Keratinocyte (primary cell): ENCODE measurements around the gene ADISSP. TPM values are rescaled to one million over a fixed set of nuclear protein-coding genes. Genes with fewer than 3 reads are reported as not detected.

Experiments used
- DNase-seq: peaks from one replicate; pipeline ENCODE4 v3.0.0-alpha.2; 2011; ENCODE audit warnings: low read depth, missing footprints, low spot score
- FAIRE-seq: peaks from 2 replicates; lab custom pipeline; 2011; peaks lifted over from hg19 to GRCh38; lab: Jason Lieb, UNC
- H2AFZ ChIP-seq: 2 replicates; pipeline ENCODE4 v1.6.0; 2012; ENCODE audit warnings: low read length, control low read depth, inconsistent platforms; ENCODE audit not compliant: control insufficient read depth
- H3K27ac ChIP-seq: 2 replicates; pipeline ENCODE4 v1.5.1; 2011; ENCODE audit warnings: low read length; ENCODE audit not compliant: control insufficient read depth, insufficient read depth
- H3K27me3 ChIP-seq: 3 replicates; pipeline ENCODE4 v1.6.0; 2011; ENCODE audit warnings: low read length; ENCODE audit not compliant: control insufficient read depth, insufficient read depth; ENCODE audit errors: extremely low read depth
- H3K36me3 ChIP-seq, 2 experiments: 2 replicates in 1 of 2; 3 replicates in 1 of 2; pipeline ENCODE4 v1.5.1; 2011; ENCODE audit warnings: low read length in 2 of 2, mild to moderate bottlenecking in 1 of 2; ENCODE audit not compliant: control insufficient read depth in 2 of 2, insufficient read depth in 2 of 2; ENCODE audit errors: extremely low read depth in 1 of 2
- H3K4me1 ChIP-seq: 3 replicates; pipeline ENCODE4 v1.5.1; 2011; ENCODE audit warnings: low read length; ENCODE audit not compliant: control insufficient read depth, insufficient read depth; ENCODE audit errors: extremely low read depth
- H3K4me2 ChIP-seq: 3 replicates; pipeline ENCODE4 v1.6.0; 2011; ENCODE audit warnings: low read depth, low read length; ENCODE audit not compliant: control insufficient read depth, insufficient read depth; ENCODE audit errors: extremely low read depth
- H3K4me3 ChIP-seq, 3 experiments: fragments of 200-600 bp in 1 of 3; sonication (generic) in 1 of 3; 2 replicates in 2 of 3; 3 replicates in 1 of 3; pipeline ENCODE4 v1.5.1; 2011 to 2016; ENCODE audit warnings: low read length in 3 of 3, mild to moderate bottlenecking in 3 of 3, control low read depth in 2 of 3, inconsistent platforms in 1 of 3, low read depth in 1 of 3, mixed read lengths in 1 of 3, mixed run types in 1 of 3, moderate library complexity in 1 of 3; ENCODE audit not compliant: control insufficient read depth in 2 of 3, insufficient read depth in 2 of 3; ENCODE audit errors: extremely low read depth in 1 of 3
- H3K79me2 ChIP-seq: 2 replicates; pipeline ENCODE4 v1.6.0; 2012; ENCODE audit warnings: low read length; ENCODE audit not compliant: control insufficient read depth, insufficient read depth
- H3K9ac ChIP-seq: 3 replicates; pipeline ENCODE4 v1.6.0; 2011; ENCODE audit warnings: low read length; ENCODE audit not compliant: control insufficient read depth, insufficient read depth; ENCODE audit errors: extremely low read depth
- H3K9me1 ChIP-seq: 3 replicates; pipeline ENCODE4 v1.6.0; 2011; ENCODE audit warnings: low read length; ENCODE audit not compliant: control insufficient read depth, insufficient read depth; ENCODE audit errors: extremely low read depth
- H3K9me3 ChIP-seq: 2 replicates; pipeline ENCODE4 v1.5.1; 2012; ENCODE audit warnings: low read depth, low read length; ENCODE audit not compliant: control insufficient read depth
- H4K20me1 ChIP-seq: 3 replicates; pipeline ENCODE4 v1.6.0; 2011; ENCODE audit warnings: low read length; ENCODE audit not compliant: control insufficient read depth, insufficient read depth; ENCODE audit errors: extremely low read depth
- CTCF ChIP-seq, 3 experiments: IDR thresholded peaks in 1 of 3; conservative IDR thresholded peaks in 1 of 3; optimal IDR thresholded peaks in 1 of 3; 2 replicates in 2 of 3; 3 replicates in 1 of 3; pipeline versions ENCODE3 to v1.5.1; 2011; ENCODE audit warnings: low read length in 3 of 3, mild to moderate bottlenecking in 3 of 3, moderate library complexity in 2 of 3, control low read depth in 1 of 3, inconsistent platforms in 1 of 3; ENCODE audit not compliant: insufficient read depth in 2 of 3; ENCODE audit errors: extremely low read depth in 1 of 3
- EZH2 ChIP-seq: IDR thresholded peaks from one replicate; pipeline ENCODE4 v1.6.1; 2012; ENCODE audit warnings: inconsistent platforms, mild to moderate bottlenecking, low read length, moderate library complexity
- dilution Hi-C: fragments of 300-500 bp; cut with MboI; formaldehyde crosslinking; loops from one replicate; pipeline ENCODE4 v1.7.0; 2020; ENCODE audit warnings: low sequenced_read_pairs; ENCODE audit not compliant: extremely low pct_ligation_motif_present
- polyA plus RNA-seq, 5 experiments: library from polyadenylated mRNA; depleted of rRNA in 3 of 5; stranded (reverse) in 3 of 5; stranded (forward) in 1 of 5; unstranded in 1 of 5; fragments of >200 nt; gene quantifications; 1 replicate in 1 of 5; 2 replicates in 3 of 5; 3 replicates in 1 of 5; pipeline versions ENCODE4 v1.2.1 to v1.2.3, GENCODE V29; 2011 to 2012; ENCODE audit warnings: missing spikeins in 2 of 5, low read depth in 1 of 5, low replicate concordance in 1 of 5

The ADISSP gene
- polyA plus RNA-seq, 1 donor (not counting 4 experiments of a cell fraction or from before 2014, with no cell fraction given), result 28.2 TPM

- TF ChIP-seq EZH2 (no peak), CTCF (optimal IDR thresholded peaks at IDR 0.05 in 1 of 3, IDR thresholded peaks at IDR 0.05 in 1 of 3, conservative IDR thresholded peaks at IDR 0.05 in 1 of 3; ENCODE audit: extremely low read depth in 1 of 3, insufficient read depth in 2 of 3, low read length in 3 of 3) (no peak)
- H3K27me3 ChIP-seq, result peaks cover 12% of the 10 kb centered on the region
- H3K9me1 ChIP-seq, result no peaks in the 10 kb centered on the region
- DNase-seq, result no peak
- no peaks in the 10 kb centered on the region for H3K9me3 ChIP-seq
- dilution Hi-C loops, result no loop called here
- no peaks in the 10 kb centered on the region for H3K36me3 ChIP-seq
- no peak overlapping the region for H3K4me2 ChIP-seq
- H3K27ac ChIP-seq, result no peak overlapping the region
- no peak for FAIRE-seq
- peaks cover 21% of the 10 kb centered on the region for H3K4me1 ChIP-seq
- no peaks in the 10 kb centered on the region for H3K79me2 ChIP-seq
- H2AFZ ChIP-seq, result no peak overlapping the region
- no peak overlapping the region for H3K4me3 ChIP-seq
- no peaks in the 10 kb centered on the region for H4K20me1 ChIP-seq
- no peak overlapping the region for H3K9ac ChIP-seq
Measured at GRCh38 chr20:3728354-3728753, 39.2 kb downstream of the ADISSP start.

DNA sequence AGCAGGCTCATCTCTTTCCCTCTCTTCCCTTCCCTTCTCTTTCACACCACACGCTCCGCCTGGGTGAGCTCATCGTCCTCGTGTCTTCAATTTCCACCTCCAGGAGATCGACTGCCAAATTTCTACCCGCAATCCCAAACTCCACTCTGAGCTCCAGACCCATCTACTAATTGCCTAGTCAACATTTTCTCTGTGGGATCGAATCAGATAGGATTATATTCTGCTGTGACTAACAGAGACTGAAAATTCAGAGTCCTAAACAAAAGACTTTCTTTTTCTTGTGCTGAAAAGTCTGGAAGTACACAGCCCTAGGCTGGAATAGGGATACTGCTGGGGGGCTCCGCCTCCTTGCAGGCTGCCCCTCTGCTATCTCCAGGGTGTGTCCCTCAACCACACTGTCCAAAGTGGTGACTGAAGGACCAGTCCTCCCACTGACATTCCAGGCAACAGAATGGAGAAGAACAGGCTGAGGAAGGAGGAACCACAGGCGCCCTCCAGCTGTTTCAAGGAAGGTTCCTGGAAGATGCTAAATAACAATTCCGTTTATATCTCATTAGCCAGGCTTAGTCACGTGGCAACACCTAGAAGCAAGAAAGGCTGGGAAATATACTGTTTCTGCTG is 40.0 kb downstream of the ADISSP start:
- H3K36me3 ChIP-seq, result no peaks in the 10 kb centered on the region
- FAIRE-seq, result peak; percentile 78
- no peaks in the 10 kb centered on the region for H3K9me3 ChIP-seq
- peak overlapping the region; percentile 54 for H2AFZ ChIP-seq
- H3K27ac ChIP-seq, result no peak overlapping the region
- peak overlapping the region in 2 of 3 experiments; percentile 19 to 25 for H3K4me3 ChIP-seq
- H3K9ac ChIP-seq, result peak overlapping the region; percentile 19
- H3K4me2 ChIP-seq, result peak overlapping the region; percentile 76
- H4K20me1 ChIP-seq, result no peaks in the 10 kb centered on the region
- H3K9me1 ChIP-seq, result no peaks in the 10 kb centered on the region
- H3K4me1 ChIP-seq, result peaks cover 21% of the 10 kb centered on the region
- no peak for TF ChIP-seq CTCF (optimal IDR thresholded peaks at IDR 0.05 in 1 of 3, IDR thresholded peaks at IDR 0.05 in 1 of 3, conservative IDR thresholded peaks at IDR 0.05 in 1 of 3; ENCODE audit: extremely low read depth in 1 of 3, insufficient read depth in 2 of 3, low read length in 3 of 3)
- TF ChIP-seq EZH2, result no peak
- DNase-seq, result no peak
- peaks cover 4% of the 10 kb centered on the region for H3K27me3 ChIP-seq
- dilution Hi-C loops, result no loop called here
- no peaks in the 10 kb centered on the region for H3K79me2 ChIP-seq
